ENCODE results near the gene ARPC5.

Gene ARPC5

GRCh38 chr1:183655562-183656075 is 20.0 kb upstream of the ARPC5 start:
- peaks cover 28% of the 10 kb centered on the region for H3K4me1 Mint-ChIP-seq
- no peaks in the 10 kb centered on the region for H3K27me3 Mint-ChIP-seq (ENCODE audit: low read depth)

GRCh38 chr1:183654706-183655105 is 19.1 kb upstream of the ARPC5 start:
- Mint-ChIP-seq H3K9me3 (peaks cover 2% of the 10 kb centered on the region), H3K4me1 (peaks cover 28% of the 10 kb centered on the region), H3K36me3 (ENCODE audit: low read depth) (no peaks in the 10 kb centered on the region), H3K27me3 (ENCODE audit: low read depth) (no peaks in the 10 kb centered on the region), H3K4me3 (no peak overlapping the region), H3K27ac (no peak overlapping the region)
- TF ChIP-seq CTCF (IDR thresholded peaks at IDR 0.05; ENCODE audit: unreplicated experiment in 3 of 3): no peak

More at GRCh38 chr1:183655562-183656075, 20.0 kb upstream of the ARPC5 start:
- H3K36me3 Mint-ChIP-seq (ENCODE audit: low read depth): no peaks in the 10 kb centered on the region
- peaks cover 7% of the 10 kb centered on the region for H3K9me3 Mint-ChIP-seq
- no peak overlapping the region for H3K4me3 Mint-ChIP-seq
- TF ChIP-seq CTCF (IDR thresholded peaks at IDR 0.05; ENCODE audit: unreplicated experiment in 3 of 3): peak; percentile 92
- peak overlapping the region; percentile 4 to 75 (median 46) for H3K27ac Mint-ChIP-seq

- H3K27ac Mint-ChIP-seq: no peak overlapping the region
- no peaks in the 10 kb centered on the region for H3K36me3 Mint-ChIP-seq (ENCODE audit: low read depth)
- no peak overlapping the region for H3K4me3 Mint-ChIP-seq
These were observed 18.4 kb upstream of the ARPC5 start for GRCh38 chr1:183653876-183654451.

GRCh38 chr1:183653462-183653794 is 17.8 kb upstream of the ARPC5 start:
- peaks cover 28% of the 10 kb centered on the region for H3K4me1 Mint-ChIP-seq
- no peaks in the 10 kb centered on the region for H3K27me3 Mint-ChIP-seq (ENCODE audit: low read depth)
- no peak overlapping the region for H3K27ac Mint-ChIP-seq
- H3K36me3 Mint-ChIP-seq (ENCODE audit: low read depth): no peaks in the 10 kb centered on the region
- H3K9me3 Mint-ChIP-seq: no peaks in the 10 kb centered on the region
- H3K4me3 Mint-ChIP-seq: no peak overlapping the region
- TF ChIP-seq CTCF (IDR thresholded peaks at IDR 0.05; ENCODE audit: unreplicated experiment in 3 of 3): no peak

More at GRCh38 chr1:183653876-183654451, 18.4 kb upstream of the ARPC5 start:
- H3K4me1 Mint-ChIP-seq: peaks cover 28% of the 10 kb centered on the region
- H3K9me3 Mint-ChIP-seq: no peaks in the 10 kb centered on the region
- TF ChIP-seq CTCF (IDR thresholded peaks at IDR 0.05; ENCODE audit: unreplicated experiment in 3 of 3): no peak
- no peaks in the 10 kb centered on the region for H3K27me3 Mint-ChIP-seq (ENCODE audit: low read depth)

GRCh38 chr1:183652547-183653461 is 17.2 kb upstream of the ARPC5 start, which contains the start of gene APOBEC4:
TSS of gene APOBEC4 (minus strand) at chr1:183653316. CDS start at chr1:183648781, 4,535 bp downstream.
- no peaks in the 10 kb centered on the region for H3K36me3 Mint-ChIP-seq (ENCODE audit: low read depth)
- no peaks in the 10 kb centered on the region for H3K9me3 Mint-ChIP-seq
- H3K4me3 Mint-ChIP-seq: no peak within 1 kb of the TSS
- peaks cover 28% of the 10 kb centered on the region for H3K4me1 Mint-ChIP-seq
- H3K27me3 Mint-ChIP-seq (ENCODE audit: low read depth): no peaks in the 10 kb centered on the region
- peak within 1 kb of the TSS in 1 of 3 experiments; percentile 12 for H3K27ac Mint-ChIP-seq
- no peak for TF ChIP-seq CTCF (IDR thresholded peaks at IDR 0.05; ENCODE audit: unreplicated experiment in 3 of 3)

Measured in nephron (organoid).